GM10847 (cell line): Measurements from ENCODE around the gene TP53BP2.

Source experiments
- POLR2A ChIP-seq: IDR thresholded peaks from 2 replicates; pipeline ENCODE4 v1.6.1; 2011; ENCODE audit not compliant: insufficient read length; ENCODE audit errors: extremely low read depth

Gene TP53BP2

GRCh38 chr1:223824287-223824686, 21.5 kb downstream of the TP53BP2 start:
- no peak for TF ChIP-seq POLR2A

GRCh38 chr1:223820971-223821370, 24.8 kb downstream of the TP53BP2 start:
- no peak for TF ChIP-seq POLR2A

DNA sequence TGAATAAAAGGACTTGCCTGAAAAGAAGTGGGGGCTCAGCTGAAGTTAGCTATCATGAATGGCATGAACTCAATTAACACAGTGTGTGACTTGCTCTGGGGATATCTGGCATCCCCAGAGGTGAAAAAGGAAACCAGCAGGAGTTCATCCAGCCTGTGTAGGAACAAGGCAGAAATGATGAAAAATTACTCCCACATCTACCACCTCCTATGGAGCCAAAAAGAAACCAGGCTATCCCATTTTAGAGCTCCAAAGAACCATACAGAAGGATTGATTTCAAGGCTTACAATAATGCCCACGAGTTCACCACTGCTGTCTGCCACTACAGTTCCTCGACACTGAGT, 25.3 kb downstream of the TP53BP2 start:
- TF ChIP-seq POLR2A, result no peak

GRCh38 chr1:223819730-223820514, 25.8 kb downstream of the TP53BP2 start:
- no peak for TF ChIP-seq POLR2A

DNA sequence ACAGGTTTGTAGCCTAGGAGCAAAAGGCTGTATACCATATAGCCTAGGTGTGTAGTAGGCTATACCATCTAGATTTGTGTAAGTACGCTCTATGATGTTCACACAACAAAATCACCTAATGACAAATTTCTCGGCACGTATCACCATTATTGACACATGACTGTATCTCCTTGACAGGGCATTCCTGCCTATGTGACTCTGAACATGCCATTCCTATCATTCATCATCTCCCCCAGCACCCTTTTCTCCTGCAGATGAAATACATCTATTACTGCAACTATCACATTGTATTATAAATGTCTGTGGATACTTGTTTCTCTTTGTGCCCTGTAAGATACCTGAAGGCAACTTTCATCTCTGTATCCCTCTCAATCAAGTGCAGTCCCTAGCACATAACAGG, 29.9 kb downstream of the TP53BP2 start:
- TF ChIP-seq POLR2A, result no peak

GRCh38 chr1:223815020-223815853, 30.5 kb downstream of the TP53BP2 start:
- no peak for TF ChIP-seq POLR2A

DNA sequence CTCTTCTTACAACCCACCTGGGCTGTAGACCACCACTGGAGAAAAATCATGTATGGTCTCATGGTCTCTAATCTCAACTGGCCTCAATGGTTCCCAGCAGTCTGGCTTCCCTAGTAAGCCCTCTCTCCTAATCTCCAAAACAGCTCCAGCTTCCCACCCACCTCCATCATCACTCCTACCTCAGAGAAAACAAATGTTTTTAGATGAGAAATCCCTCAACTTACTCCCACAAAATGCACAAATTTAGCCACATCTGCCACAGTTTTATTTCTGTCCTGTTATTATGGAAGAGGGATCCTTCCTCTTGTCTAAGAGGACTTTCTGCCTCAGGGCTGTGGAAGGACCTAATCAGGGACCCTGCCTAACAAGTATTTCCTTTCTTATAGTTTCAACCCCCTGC, 32.1 kb downstream of the TP53BP2 start:
- TF ChIP-seq POLR2A, result no peak

GRCh38 chr1:223811634-223812101, 34.1 kb downstream of the TP53BP2 start:
- no peak for TF ChIP-seq POLR2A

- no peak for TF ChIP-seq POLR2A
Measured at GRCh38 chr1:223810586-223810985, 35.2 kb downstream of the TP53BP2 start.

DNA sequence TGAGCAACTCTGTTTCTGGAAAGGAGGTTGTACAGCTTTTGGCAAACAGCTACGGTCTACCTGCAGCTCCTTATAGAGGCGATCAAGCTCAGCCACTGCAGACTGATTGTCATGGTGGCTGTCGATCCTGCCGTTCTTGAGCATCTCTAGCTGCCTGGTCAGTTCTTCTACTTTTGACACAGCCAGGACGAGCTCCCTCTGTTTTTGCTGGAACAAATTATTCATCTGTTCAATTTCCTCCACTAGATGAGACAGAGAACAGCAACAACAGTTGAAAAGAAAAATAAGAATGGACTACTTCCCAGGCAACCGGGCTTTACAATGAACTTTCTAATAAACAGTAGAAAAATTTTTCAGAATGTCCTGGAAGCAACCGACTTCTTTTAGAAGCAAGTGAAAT, 42.5 kb downstream of the TP53BP2 start:
- TF ChIP-seq POLR2A, result no peak

GRCh38 chr1:223802602-223803001, 43.1 kb downstream of the TP53BP2 start:
- no peak for TF ChIP-seq POLR2A

- TF ChIP-seq POLR2A, result no peak
Measured at GRCh38 chr1:223802032-223802431, 43.7 kb downstream of the TP53BP2 start.

DNA sequence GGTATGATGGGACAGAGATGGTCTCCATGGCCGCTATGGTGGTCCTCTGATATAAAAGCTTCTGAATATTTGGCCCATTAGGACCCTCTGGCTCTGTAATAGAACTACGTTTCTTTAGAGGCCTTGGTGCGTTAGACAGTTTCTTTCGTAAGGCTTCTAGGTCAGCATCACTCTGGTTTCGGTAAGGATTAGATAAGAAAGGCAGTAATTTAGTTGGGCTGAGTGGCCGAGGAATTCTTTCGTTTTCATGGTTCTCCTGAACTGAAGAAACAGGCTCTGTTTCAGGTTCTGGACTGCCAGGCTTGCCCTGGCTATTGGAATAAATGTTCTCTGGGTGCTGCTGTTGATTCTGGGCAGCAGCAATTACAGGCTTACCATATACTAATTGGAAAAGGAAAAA, 49.5 kb downstream of the TP53BP2 start:
- TF ChIP-seq POLR2A, result no peak

- TF ChIP-seq POLR2A, result no peak
Measured at GRCh38 chr1:223794136-223794880, 51.4 kb downstream of the TP53BP2 start.

GRCh38 chr1:223793716-223794115, 52.0 kb downstream of the TP53BP2 start:
- no peak for TF ChIP-seq POLR2A

- no peak for TF ChIP-seq POLR2A
Measured at GRCh38 chr1:223792046-223792445, 53.7 kb downstream of the TP53BP2 start.

GRCh38 chr1:223788746-223789415, 56.9 kb downstream of the TP53BP2 start:
- TF ChIP-seq POLR2A, result no peak
